HT-29 (cell line): Measurements from ENCODE around the gene TEAD1. TPM values are rescaled to one million over a fixed set of nuclear protein-coding genes. Genes with fewer than 3 reads are reported as not detected.

Experiments
- DNase-seq: peaks from one replicate; pipeline ENCODE4 v3.0.0-alpha.2; 2015; ENCODE audit warnings: low spot score
- total RNA-seq: library from RNA; depleted of rRNA; stranded (reverse); fragments of >200 nt; shearing (Covaris generic); gene quantifications from 2 replicates; pipeline ENCODE4 v1.2.3, GENCODE V29; 2014

TEAD1 gene
- total RNA-seq, 1 experiment from 2014 or later = 102 TPM

DNA sequence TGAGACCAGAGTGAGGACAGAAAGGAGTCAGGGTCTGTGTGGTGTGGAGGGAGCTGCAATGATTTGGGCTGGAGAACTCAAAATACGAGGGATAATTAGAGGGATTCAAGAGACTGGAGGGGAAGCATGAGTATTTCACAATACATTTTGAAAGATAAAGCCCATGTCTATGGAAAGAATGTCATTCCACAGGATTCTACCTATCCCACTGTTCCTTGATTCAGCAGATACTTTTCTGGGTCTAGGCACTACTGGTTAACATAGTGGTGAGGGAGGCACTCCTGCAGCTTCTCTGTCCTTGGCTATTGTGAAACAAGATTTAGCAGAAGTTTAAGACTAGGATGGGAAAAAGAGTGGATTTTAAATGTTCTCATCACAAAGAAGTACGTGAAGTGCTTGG is 262.0 kb downstream of the TEAD1 start:
- DNase-seq = no peak

DNA sequence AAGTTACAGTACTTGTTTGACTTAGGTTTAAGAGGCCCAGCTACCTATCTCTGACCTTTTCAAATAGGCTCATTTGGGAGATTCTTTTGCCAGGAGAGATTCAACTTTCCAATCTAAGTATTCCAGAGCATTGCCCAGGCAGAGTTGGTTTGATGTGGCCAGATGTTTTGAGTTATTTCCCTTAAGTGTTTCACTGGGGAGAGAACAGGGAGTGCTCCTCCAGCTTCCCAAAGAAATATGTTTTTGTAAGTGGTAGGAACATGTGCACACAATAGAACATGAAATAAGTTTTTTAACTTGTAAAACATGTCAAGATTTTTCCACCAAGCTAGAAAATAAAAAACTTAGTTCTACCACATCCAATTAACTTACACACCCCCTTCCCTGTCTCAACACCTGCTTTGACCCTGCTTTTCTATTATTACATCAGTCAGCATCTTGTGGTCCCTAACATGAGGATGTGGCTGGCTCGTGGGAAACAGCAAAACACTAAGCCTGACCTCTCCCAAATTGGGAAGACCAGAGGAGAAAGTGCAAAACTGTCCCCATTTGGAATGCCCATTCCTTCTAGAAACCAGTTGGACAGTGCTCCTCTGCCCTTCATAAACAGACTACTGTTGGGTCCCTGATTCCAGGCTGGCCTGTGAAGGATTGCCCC is 264.5 kb downstream of the TEAD1 start:
- no peak for DNase-seq

DNA sequence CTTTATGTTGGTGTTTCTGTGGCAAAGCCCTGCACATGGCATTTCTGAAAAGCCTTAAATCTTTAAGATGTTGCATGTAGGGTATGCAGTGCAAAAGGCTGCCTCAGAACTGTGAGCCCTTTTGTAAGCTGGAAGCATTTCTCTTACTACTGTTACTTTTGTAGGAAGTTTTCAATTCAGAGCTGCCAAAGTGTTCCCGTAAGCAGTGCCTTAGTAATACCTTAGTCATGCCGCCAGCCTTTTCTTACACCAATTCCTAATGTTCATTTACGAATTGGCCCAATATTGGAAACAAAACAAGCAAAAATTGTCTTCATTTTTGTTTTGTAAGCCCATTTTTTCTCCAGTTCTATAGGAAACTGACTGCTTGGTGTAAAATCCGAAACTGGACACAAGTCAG is 267.4 kb downstream of the TEAD1 start:
- no peak for DNase-seq

- DNase-seq = no peak
Measured at GRCh38 chr11:12942157-12942556, 267.9 kb downstream of the TEAD1 start.

- no peak for DNase-seq
Measured at GRCh38 chr11:12943311-12943710, 269.1 kb downstream of the TEAD1 start.

DNA sequence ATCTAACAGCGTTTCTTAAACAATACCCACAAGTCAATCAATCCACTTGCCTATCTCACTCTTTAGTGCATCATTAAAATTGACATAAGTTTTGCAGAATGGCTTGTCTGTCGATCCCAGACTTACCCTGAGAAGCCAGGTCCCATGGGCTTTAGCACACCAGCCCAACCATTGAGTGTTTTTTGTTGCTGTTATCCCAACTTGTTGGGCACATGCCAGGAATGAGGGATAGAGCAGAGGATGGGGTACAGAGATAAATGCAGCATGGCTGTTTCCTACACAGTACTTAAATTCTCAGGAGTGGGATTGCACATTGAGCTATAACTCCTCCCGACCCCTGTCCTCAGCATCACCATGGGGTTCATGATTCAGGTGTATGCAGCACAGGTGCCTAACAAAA is 270.7 kb downstream of the TEAD1 start:
- no peak for DNase-seq

GRCh38 chr11:12949453-12949852 is 275.2 kb downstream of the TEAD1 start:
- DNase-seq = no peak

- DNase-seq = no peak
Measured at GRCh38 chr11:12950670-12951069, 276.4 kb downstream of the TEAD1 start.

DNA sequence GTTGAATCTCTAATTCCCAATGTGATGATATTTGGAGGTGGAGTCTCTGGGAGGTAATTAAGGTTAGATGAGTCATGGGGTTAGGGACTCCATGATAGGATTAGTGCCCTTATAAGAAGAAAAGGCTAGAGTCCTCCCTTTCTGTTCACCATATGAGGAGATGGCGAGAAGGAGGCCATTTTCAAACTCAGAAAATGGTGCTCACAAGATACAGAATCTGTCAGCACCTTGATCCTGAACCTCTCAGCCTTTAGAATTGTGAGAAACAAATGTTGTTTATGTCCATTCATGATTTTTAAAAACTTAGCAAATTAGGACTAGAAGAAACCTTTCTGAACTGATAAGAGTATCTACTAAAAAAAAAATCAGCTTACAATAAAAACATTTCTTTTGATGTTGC is 277.2 kb downstream of the TEAD1 start:
- no peak for DNase-seq

DNA sequence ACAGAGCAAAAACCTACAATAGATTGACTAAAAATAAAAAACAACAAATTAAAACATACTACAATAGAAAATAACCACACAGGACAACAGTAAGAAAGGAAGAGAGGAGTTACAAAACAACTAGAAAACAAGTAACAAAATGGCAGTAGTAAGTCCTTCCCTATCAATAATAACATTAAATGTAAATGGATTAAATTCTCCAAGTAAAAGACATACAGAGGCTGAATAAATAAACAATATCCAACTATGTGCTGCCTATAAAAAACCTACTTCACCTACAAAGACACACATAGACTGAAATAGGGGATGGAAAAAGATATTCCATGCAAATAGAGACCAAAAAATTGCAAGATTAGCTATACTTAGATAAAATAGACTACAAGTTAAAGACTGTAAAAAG is 277.9 kb downstream of the TEAD1 start:
- DNase-seq = no peak

- no peak for DNase-seq
Measured at GRCh38 chr11:12958986-12959385, 284.8 kb downstream of the TEAD1 start.

GRCh38 chr11:12961615-12962014 is 287.4 kb downstream of the TEAD1 start:
- no peak for DNase-seq

- no peak for DNase-seq
Measured at GRCh38 chr11:12962306-12962705, 288.1 kb downstream of the TEAD1 start.

- DNase-seq = no peak
Measured at GRCh38 chr11:12963051-12963450, 288.8 kb downstream of the TEAD1 start.

- peak; percentile 92 for DNase-seq
Measured at GRCh38 chr11:12963792-12964536, 289.7 kb downstream of the TEAD1 start.

DNA sequence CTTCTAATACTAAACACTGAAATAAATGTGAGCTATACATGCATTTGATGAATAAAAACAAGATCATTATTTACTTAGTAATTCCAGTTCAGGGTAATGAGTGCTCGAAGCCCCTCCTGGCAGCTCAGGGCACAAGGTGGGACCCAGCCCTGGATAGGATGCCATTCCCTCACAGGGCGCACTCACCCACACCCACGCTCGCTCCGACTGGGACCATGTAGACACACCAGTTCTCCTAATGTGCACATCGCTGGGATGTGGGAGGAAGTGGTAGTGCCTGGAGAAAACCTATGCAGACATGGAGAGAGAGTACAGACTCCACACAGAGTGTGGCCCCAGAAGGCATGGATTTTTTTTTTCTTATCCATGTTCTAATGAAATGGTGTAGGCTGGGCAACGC is 290.4 kb downstream of the TEAD1 start:
- no peak for DNase-seq

GRCh38 chr11:12966002-12966401 is 291.8 kb downstream of the TEAD1 start:
- DNase-seq = no peak

DNA sequence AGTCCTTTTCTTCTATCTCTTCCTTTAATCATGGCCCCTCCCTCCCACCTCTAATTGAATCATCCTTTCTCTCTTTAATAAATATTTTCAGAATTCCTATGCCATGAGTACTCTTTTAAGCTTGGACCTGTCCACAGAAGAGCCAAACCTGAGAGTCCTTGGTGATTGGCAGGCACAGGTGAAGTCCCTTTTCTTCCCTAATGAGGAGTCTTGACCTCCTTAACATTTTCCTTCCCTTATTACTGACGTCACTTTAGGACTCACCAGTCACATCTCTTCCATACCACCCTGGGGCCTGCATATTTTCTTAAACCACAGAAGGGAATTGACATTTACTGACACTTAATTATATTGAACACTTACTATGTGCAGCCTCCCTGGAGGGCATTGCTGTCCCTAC is 293.9 kb downstream of the TEAD1 start:
- no peak for DNase-seq

GRCh38 chr11:12968826-12969225 is 294.6 kb downstream of the TEAD1 start:
- DNase-seq = no peak

DNA sequence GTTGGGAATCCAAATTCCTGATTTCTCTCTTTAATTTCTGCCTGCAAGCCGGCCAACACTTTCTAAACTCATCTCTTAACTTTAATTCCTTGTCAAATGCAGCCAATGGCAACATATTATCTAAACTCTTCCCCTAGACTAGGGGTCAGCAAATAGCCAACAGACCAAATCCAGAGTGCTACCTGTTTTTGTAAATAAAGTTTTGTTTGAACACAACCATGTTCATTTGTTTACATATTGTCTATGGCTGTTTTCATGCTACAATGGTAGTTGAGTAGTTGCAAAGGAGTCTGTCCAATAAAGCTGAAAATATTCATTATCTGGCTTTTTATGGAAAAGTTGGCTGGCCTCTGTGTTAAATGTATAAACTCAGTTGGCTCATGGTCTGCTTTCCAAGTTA is 297.7 kb downstream of the TEAD1 start:
- DNase-seq = no peak

- DNase-seq = peak; percentile 53
Measured at GRCh38 chr11:12973528-12974181, 299.4 kb downstream of the TEAD1 start.

DNA sequence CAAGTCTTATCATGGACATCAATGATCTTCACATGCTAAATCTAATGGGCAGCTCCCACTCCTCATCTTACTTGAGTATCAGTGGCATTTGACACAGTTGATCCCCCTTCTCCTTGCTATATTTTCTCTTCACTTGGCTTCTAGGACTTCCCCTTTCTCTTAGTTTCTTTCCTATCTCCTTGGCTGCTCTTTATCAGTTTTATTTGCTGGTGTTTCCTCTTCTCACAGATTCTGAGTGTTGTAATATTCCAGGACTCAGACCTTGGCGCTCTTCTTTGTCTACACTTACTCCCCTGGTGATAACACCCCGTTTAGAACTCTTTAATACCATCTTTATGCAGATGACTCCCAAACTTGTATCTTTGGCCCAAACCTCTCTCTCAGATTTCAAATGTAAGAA is 301.0 kb downstream of the TEAD1 start:
- DNase-seq = no peak
